Glomerular endothelial cell (primary cell): ENCODE results near the gene WNT9A. TPM values are rescaled to one million over a fixed set of nuclear protein-coding genes. Genes with fewer than 3 reads are reported as not detected.

Source experiments
- DNase-seq: peaks from one replicate; pipeline ENCODE4 v3.0.0-alpha.2; 2011; ENCODE audit warnings: low read depth, low spot score; ENCODE audit errors: extremely low read depth
- total RNA-seq: library from RNA; depleted of rRNA; stranded (reverse); fragments of >200 nt; gene quantifications from 2 replicates; pipeline ENCODE4 v1.2.3, GENCODE V29; 2015

The WNT9A gene
- total RNA-seq, 1 donor from 2014 or later, result 3.7 TPM

DNA sequence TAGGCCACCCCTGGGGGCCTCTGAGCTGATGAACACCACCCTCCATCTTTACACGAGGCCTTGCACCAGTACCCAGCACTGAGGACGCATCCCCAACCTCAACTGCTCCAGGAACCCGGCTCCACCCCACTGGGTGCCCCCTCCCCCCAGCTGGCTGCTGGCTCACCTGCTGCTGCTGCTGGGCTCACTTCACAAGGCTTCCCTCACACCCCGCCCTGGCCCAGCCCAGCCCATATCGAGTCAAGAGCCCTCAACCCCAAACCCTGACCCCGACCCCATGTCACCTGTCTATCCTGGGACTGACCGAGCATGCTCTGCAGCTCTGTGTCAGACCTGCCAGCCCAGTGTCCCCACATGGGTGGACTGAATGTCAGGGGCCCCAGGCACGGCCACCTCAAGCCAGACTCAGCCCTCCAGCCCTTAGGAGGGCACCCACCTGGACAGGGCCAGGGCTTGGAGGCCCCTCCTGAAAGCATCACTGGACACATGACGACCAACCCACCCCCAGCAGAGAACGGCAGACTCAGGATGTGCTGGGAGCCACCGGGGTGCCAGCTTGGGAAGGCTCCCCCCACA, 21.4 kb downstream of the WNT9A start:
- no peak for DNase-seq

DNA sequence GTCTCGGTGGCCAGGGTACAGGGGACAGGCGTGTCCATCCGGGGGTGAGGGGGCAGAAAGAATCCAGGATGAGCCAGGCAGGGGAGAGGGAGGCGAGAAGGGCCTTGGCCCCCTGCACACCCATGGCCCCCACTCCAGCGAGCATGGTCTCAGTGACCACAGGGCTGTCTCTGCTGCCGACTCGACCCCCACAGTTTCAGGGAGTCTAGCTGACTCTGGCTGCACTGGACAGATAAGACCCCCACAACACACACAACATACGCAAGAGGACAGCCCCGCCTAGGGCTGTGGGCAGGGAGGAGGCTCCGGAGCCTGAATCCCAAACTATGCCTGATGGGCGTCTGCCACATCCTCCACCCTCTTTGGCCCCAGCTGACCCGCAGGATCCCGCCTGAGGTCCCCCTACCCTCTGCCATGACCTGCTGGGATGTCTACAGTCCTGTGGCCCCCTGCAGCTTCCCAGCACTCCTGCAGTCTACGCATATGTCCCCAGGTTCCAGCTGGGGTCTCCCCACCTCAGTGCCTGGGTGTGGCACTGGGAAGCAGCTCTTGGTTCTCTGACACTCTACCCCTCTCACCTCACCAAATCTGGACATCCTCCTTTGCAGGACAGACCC, 22.0 kb downstream of the WNT9A start:
- DNase-seq, result no peak

DNA sequence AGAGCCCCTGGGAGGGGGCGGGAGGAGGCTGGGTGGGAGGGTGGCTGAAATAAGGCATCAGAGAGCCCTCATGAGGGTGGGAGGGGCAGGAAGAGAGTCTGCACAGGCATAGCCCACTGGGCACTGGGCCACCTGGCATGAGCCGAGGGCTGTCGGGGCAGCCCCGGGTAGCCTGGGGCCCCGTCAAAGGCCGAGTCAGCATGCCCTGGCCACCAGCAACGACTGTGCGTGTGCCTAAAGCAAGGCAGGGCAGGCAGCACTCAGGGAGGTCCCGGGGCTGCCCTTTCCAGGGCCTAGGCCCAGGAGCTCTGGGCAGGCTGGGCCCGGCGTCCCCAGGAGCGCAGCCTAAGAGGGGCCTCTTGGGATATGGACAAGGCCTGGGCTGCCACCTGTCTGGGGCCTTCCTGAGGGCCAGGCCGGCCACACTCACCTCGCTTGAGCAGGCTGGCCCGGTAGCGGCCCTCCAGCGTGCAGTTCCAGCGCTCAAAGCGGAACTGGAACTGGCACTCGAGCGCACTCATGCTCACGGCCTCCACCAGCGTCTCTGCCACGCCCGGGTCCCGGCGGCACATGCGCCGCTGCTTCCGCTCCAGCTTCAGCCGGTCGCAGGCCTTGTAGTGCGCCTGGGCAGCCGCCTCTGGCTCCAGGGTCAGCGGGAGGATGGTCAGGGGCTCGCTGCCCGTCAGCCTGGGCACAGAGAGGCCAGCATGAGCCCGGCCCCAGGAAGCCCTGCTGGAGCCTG, 22.7 kb downstream of the WNT9A start:
- DNase-seq, result no peak

DNA sequence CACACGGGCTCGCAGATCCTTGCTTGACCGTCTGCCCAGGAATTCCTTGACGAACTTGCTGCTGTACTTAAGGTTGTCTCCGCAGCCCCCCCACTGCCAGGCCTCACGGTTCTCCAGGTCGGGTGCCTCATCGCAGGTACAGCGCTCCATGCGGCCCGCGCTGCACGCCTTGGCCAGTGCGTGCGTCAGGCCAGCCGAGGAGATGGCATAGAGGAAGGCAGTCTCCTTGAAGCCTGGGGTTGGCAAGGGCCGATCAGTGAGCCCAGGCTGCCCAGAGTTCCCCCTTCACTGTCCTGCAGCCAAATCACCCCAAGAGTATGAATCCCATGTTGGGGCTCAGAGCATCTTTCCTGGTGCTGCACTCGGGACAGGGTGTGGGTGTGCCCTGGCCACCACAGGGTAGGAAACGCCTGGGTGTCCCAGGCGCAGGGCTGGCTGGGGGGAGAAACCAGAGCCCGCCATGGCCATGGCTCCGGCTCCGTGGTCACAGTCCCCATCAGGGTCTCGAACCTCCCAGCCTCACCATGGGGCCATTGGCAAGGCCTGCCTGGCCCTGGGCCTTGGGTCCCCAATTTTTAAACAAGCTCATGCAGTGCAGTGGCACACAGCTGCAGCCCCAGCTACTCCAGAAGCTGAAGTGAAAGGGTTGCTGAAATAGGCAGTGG, 23.4 kb downstream of the WNT9A start:
- no peak for DNase-seq

DNA sequence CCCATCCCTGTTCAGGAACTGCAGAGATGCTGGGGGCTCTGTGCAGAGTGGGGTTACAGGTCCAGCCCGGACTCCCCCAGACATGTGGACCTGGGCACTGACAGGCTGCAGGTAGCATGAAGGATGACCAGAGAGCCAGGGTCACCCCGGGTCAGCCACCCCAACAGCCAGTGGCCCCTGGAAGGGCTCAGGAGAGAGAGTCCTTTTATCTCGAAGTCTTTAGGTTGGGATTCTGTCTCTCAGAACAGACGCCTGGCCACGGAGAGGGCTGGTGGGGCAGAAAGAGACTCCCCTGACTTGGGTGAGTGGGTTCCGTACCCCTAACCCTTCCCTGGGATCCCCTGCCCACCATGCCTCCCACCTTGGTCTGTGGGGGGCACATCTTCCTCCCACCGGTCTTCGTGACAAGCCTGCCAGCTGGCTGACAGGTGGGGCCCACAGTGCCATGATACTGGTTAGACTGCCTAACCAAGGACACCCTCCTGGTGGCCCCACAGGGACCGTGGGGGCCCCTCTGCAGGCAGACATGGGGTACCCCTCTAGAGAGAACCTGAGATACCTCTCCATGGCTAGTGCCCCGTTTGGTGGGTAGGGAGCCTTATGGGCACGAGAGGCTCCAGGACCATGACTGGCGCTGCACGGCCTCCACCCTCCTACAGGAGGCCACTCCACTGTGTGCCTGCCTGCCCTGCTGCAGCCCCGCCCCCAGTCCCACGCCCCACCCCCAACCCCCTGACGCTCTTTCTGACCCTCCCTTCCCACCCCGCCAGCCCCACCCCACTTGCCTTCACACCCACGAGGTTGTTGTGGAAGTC, 24.2 kb downstream of the WNT9A start:
- DNase-seq, result no peak

DNA sequence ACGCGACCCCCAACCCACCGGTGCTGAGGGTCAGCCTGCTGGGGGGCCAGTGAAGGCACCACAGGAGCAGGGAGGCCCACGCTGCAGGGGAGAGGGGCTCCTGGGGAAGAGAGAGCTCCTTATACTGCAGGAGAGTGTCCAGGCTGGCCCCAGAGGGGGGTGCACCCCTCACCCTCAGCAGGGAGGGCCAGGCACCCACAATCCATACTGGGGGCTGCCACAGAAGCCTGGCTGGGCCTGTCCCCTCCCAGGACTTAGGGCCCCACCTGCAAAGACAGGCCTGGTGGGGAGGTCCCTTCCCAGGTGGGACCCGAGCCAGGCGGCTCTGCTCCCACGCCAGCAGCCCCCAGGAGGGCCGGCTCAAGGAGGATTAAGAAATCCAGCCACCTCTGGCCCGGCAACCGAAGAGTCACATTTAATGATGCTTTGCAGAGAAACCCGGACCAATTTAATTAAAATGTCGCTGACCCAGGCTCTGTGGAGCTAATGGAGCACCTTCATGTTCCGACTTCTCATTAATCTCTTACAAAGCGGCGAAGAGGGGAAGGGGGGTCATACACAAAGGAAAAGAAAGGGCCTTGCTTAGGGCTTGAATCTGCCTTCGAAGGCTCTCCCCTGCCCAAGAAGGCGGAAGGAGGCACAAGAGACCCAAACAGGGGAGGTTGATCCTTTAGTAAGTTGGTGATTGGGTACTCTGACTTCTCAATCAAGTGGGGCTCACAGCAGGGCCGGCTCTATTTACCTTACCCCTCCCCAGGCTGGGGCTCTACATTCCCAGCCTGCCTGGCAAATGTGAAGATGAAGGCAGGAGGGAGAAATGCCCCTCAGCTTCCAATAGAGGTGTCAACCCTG, 25.0 kb downstream of the WNT9A start:
- DNase-seq, result no peak

DNA sequence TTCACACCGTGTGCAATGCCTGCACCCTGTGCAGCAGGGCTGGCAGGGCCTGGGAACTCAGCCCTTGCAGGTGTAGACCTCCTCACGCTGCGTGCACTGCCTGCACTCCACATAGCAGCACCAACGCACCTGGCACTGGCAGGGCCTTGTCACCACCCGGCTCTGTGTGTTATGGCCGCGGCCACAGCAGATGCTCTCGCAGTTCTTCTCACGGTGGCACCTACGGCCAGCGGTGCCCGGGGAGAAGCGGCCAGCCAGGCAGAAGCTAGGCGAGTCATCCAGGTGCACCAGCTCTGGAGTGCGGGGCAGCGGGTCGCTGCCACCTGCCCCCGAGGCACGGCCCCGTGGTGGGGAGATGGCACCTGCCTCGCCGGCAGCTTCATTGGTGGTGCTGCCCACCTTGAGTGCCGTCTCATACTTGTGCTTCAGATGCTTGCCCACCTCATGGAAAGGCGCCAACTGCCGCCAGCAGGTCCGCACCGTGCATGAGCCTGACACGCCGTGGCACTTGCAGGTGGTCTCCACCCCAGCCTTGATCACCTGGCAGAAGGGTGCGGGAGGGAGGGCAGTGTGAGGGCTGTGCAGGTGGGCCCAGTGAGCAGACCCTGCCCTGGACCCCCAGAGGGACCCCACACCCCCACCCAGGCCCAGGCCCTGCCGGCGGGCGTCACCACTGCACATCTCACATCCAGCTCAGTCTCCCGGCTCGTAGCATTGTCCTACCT, 26.1 kb downstream of the WNT9A start:
- DNase-seq, result no peak

DNA sequence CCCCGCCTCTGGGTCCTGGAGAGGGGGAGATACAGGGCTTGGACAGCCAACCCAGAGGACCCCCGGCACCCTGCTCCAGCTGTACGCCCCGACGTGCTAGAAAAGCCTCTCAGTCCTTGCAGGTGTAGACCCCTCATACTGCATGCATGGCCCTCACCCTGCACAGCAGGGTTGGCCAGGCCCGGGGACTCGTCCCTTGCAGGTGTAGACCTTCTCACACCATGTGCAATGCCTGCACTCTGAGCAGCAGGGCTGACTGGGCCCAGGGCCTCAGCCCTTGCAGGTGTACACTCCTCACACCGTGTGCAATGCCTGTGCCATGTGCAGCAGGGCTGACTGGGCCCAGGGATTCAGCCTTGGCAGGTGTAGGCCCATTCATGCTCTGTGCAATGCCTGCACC, 26.8 kb downstream of the WNT9A start:
- DNase-seq, result no peak

DNA sequence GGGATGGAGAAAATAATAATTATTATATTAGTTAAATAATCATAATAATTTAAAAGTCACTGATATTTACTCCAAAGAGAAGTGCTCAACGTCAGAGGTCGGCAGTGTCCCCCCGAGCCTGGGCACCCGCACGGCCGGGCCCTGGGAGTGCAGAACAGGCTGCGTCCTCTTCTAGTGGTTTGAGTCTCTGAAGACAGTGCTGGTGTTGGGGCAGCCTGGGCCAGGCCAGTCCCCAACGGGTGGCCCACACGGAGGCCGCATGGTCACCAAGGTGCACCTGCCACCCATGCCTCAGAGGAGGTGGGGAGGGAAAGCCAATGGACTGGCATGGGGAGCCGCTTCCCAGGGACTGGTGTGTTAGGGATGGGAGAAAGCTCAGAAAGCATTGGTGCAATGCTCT, 27.3 kb downstream of the WNT9A start:
- no peak for DNase-seq

DNA sequence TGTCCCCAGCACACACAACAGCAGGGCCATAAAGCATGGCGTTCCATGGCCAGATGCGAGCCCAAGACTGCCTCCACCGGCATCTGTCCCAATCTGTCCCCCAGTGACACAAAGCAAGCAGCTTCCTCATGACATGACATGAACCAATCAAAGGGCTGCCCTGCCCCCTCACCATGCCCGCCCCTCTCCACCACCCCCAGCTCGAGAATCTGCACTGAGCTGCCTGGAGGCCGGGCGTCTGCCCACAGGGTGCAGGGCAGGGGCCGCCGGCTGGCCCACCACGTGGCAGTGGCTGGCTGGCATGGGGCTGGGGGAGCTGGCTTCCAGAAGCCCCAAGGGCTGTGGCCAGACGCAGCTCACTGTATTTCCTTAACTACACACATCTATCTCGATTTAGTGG, 27.8 kb downstream of the WNT9A start:
- DNase-seq, result no peak

DNA sequence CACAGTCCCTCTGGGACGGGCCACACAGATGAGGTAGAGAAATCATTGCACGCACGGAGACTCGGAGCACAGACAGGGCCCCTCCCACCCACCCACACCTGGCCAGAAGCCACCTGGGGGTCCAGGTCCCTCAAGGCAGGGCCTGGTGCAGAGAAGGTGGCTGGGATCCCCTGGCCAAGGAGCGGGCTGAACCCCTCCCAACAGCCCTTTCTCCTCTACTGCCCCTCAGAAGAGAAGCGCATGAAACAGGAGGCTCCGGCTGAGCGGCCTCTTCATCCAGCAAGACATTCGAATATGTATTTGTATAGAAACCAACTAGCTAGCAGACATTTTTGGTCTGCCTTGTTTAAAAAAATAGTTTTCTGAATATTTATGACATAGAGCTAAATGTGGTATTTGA, 29.0 kb downstream of the WNT9A start:
- no peak for DNase-seq

DNA sequence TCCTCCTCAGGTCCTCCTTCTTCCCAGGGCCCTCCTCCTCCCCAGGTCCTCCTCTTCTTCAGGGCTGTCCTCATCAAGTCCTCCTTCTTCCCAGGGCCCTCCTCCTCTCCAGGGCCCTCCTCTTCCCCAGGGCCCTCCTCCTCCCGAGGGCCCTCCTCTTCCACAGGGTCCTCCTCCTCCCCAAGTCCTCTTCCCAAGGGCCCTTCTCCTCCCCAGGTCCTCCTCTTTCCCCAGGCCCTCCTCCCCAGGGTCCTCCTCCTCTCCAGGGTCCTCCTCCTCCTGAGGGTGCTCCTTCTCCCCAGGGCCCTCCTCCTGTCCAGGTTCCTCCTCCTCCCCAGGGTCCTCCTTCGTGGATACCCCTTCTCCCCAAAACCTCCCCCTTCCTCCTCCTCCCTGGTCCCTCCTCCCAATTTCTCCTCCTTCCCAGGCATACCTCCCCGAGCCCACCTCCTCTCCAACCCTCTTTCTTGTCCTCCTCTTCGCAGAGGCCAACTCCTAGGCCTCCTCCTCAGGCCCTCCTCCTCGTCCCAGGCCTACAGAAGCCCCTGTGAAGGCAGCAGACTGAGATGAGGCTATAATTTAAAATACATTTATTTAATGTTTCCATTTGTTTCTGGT, 29.5 kb downstream of the WNT9A start:
- no peak for DNase-seq

DNA sequence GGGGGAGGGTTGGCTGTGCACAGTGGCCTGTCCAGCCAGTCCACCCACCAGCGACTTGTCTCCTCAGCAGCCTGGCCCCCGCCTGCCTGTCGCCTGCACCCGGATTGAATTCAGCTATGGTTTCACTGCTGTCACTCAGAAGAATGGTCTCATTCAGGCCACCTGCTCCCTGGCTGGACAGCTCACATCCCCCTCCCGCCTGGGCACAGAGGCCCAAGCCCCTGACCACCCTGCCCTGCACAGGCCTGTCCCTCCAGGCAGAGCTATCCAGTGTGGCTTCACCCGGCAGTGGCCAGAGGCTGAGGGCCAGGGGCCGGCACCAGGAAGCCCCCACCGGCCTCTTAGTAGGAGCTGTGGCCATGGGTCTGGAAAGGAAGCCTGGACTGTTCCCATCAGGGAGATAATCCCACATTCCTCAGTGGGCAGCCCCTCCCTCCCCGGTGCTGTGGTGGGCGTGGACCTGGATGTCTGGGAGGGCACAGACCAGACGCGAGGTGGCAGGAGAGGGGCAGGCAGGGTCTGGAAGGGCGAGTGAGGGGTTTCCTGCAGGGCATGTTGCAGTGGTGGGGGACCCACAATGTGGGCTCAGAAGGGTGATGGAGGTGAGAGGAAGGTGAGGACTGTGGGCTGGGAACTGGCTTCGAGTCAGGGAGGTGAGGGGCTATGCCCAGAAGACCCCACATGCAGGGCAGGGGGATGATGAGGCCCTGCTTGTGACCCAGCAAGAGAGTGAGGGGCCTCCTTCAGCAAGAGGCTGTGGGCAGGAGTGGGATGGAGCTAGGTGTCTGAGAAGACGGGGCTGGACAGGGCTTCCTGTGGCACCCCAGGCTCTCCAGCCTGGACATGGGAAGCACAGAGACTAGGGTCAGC, 30.4 kb downstream of the WNT9A start:
- DNase-seq, result no peak

DNA sequence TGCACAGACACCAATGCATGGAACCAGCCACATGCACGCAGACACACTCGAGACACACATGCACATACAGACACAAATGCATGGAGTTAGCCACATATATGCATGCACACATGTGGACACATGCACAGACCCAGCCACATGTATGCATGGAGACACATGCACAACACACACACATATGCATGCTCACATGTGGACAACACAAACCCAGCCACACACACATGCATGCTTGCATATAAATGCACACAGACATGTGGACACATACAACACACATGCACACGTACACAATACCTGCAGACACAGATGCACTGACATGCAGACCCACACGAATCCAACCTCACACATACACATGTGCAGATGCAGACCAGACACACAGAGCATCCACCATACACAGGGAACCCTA, 31.1 kb downstream of the WNT9A start:
- no peak for DNase-seq

DNA sequence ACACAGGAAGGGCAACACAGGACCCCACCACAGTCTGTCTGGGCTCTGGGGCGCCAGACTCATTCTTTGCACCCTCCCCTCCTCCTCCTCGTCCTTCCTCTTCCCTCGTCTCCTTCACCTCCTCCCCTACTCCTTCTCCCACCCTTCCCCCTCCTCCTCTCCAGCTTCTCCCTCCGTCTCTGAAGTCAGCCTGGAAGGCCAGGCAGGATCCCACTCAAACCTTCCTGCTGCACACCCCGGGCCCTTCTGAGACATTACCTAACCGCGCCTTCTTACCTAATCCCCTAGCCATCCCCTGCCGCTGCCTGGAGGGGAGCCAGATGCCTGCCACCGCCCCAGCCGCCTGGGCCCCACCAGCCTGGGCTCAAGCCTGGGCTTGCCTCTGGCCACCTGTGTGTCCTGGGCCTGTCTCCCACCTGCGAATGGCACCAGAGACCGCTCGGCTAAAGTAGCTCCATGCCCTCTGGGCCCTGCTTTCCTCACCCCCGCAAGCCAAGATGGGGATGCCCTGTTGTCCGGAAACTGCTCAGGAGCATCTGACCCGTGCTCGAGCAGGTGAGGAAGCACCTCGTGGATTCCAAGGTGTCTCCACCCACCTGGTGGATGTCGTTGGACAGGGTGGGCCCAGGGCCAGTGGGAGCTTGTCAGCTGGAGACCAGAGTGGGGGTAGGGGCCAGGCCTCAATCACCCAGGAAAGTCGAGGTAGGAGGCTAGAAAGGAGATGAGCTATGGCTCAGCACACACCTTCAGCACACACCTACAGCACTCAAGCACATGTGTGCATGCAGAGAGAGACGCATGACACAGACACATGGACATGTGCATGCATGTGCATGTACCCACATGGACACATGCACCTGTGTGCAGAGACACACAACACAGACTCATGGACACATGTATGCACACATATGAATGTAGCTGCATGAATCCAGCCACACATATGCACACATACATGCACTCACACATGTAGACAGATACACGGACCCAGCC, 31.9 kb downstream of the WNT9A start:
- no peak for DNase-seq

DNA sequence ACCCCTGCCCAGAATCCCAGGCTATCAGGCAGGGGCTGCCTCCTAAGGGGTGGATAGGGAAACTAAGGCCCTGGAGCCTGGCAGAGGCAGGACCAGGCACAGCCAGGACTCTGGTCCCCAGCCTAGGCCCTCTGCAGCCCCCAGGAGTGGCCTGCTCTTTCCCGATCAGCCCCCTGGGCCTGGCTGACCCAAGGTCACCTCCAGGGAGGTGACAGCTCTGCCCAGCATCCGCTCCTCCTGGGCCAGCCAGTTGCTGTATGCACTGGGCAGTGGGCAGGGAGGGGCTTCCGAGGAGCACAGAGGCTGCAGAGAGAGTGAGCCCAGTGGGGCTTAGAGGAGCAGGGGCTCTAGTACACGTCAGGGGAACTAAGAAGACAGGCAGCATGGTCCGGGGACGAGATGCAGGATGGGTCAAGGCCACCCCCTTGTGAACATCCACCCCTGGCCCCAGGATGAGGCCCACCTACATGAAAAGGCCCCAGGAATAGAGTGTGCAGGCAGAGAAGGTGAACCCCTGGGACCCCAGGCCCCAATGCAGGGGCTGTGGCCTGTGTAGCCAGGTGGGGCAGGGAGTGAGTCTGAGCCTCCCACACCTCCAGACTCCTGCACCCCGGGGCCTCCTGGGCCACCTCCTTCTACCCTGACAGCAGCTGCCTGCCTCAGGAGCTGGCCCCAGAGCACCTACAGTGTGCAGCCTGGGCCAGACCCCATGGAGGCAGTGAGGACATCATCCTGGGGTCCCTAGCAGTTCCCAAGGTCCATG, 32.8 kb downstream of the WNT9A start:
- no peak for DNase-seq
